ENCODE measurements around the gene ZNF804B.
"Not testable (repeated sequence)": the region's sequence is repeated elsewhere in the genome, so short reads cannot be mapped to it uniquely, and the experiment has no call there.

Gene ZNF804B

DNA sequence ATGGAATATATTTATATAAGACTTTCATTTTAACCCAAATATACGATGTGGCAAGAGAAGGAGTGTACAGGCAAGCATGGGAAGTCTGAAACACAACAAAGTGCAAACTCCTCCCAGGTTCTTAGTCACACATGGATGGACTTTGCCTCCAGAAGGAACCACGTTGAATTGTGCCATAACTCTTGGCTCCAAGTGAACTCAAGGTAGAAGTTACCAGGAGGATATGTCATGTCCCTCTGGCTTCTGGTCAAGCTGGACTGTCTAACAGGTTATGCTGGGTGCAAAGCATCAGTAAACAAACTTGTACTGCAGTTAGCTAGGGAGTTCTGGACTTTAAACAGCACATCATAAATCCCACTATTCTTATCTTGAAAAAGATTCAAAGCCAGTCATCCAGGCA lies 364.4 kb downstream of the ZNF804B start:
- Mint-ChIP-seq H3K27ac (no peak overlapping the region), H3K4me1 (ENCODE audit: low read depth) (no peaks in the 10 kb centered on the region), H3K27me3 (no peaks in the 10 kb centered on the region), H3K4me3 (no peak overlapping the region), H3K9me3 (peaks cover 8% of the 10 kb centered on the region), H3K36me3 (ENCODE audit: low read depth) (no peaks in the 10 kb centered on the region)
- intact Hi-C loops (cut with micrococcal nuclease): no loop called here

DNA sequence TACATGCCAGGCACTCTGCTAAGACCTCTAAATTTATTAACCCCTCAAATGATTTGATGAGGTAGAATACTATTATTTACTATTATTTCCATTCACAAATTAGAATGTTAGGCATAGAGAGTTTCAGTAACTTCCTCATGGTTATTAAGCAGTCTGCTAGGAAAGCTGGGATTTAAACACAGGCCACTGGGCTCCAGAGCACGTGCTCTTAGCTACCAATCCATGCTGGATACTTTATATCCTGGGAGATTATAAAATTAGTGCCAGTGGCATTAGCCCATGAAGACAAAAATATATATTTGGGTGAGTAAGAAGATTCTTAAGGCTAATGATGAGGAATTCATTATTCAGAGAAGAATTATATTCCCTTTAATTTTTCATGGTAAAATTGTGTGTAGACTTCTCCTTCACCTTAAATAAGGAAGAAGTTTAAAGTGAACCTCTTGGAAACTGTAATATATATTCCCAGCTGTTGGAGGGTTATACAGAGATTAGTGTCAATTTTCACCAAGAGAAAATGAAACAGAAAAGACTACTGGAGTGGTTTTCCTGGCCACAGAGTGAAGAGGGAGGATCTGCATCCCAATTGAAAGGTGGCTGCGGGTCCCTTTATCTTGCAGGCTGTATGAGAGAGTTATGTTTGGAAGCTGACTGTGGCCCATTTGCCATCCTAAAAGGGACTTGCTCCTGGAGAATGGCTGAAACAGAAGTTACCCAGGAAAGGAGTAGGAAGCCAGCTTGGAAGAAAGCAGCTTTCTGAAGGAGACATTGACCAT lies 370.3 kb downstream of the ZNF804B start:
- Mint-ChIP-seq H3K27me3 (no peaks in the 10 kb centered on the region), H3K27ac (no peak overlapping the region), H3K4me1 (ENCODE audit: low read depth) (no peaks in the 10 kb centered on the region), H3K9me3 (no peaks in the 10 kb centered on the region), H3K4me3 (no peak overlapping the region), H3K36me3 (ENCODE audit: low read depth) (no peaks in the 10 kb centered on the region)
- intact Hi-C loops (cut with micrococcal nuclease): no loop called here

DNA sequence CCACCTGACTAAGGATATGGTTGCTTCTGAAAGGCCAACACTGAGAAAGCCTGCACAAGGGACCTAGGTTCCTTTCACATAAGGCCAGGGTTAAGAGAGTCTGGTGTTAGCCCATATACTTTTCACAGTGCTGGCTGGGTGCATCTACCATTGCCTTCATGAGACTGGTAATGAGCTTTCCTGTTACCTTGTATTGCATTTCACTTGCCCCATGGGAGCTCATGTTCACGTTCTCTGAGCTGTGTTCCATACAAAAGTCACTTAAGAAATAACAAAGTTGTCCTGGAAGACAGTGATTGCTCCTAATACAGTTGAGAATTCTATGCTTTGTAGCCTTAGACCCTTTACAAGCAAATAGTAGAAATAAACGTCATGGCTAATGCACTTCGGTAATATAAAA lies 373.9 kb downstream of the ZNF804B start:
- H3K4me3 Mint-ChIP-seq: no peak overlapping the region
- H3K36me3 Mint-ChIP-seq (ENCODE audit: low read depth): no peaks in the 10 kb centered on the region
- peaks cover 20% of the 10 kb centered on the region for H3K9me3 Mint-ChIP-seq
- no peaks in the 10 kb centered on the region for H3K4me1 Mint-ChIP-seq (ENCODE audit: low read depth)
- intact Hi-C loops (cut with micrococcal nuclease): no loop called here
- no peak overlapping the region for H3K27ac Mint-ChIP-seq
- no peaks in the 10 kb centered on the region for H3K27me3 Mint-ChIP-seq

DNA sequence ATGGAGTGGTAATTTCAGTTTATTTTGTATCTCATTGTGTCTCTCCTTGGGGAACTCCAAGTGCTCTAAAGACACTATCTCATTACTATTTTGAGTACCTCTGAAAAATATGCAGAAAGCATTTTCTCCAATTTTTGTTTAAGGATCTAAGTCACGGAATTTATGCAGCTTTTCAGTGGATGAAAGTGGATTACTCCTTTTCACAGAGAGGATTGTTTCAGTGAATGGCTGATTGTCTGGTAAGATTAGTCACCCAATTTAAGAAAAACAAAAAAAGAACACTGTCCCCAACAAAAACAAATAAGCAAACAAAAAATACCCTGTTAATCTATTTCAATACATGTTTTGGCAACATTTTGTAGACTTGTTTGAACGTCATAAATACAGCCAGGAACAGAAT lies 374.3 kb downstream of the ZNF804B start:
- Mint-ChIP-seq H3K4me3 (no peak overlapping the region), H3K36me3 (ENCODE audit: low read depth) (no peaks in the 10 kb centered on the region), H3K27me3 (no peaks in the 10 kb centered on the region), H3K9me3 (peaks cover 25% of the 10 kb centered on the region), H3K27ac (no peak overlapping the region), H3K4me1 (ENCODE audit: low read depth) (no peaks in the 10 kb centered on the region)
- intact Hi-C loops (cut with micrococcal nuclease): no loop called here

DNA sequence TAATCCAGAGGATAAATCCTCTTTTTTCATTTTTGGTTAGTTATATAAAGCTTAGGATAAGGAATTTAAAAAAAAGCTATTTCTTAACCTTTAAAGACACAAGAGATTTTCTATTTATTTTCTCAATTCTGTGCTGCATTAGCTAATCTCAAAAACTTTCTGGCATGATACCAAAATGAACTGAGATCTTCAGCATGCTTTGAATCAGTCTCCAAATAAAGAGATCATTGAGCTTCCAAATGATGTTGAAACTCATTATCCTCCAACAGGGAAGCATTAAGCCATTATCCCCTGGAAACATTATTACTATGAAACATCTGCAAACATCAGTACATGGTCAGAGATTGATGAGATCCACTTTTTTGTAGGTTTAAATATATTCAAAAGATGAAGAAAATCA lies 386.3 kb downstream of the ZNF804B start:
- no peak overlapping the region for H3K4me3 Mint-ChIP-seq
- no peaks in the 10 kb centered on the region for H3K36me3 Mint-ChIP-seq (ENCODE audit: low read depth)
- H3K4me1 Mint-ChIP-seq (ENCODE audit: low read depth): no peaks in the 10 kb centered on the region
- intact Hi-C loops (cut with micrococcal nuclease): no loop called here
- no peaks in the 10 kb centered on the region for H3K27me3 Mint-ChIP-seq
- H3K27ac Mint-ChIP-seq: no peak overlapping the region
- no peaks in the 10 kb centered on the region for H3K9me3 Mint-ChIP-seq

DNA sequence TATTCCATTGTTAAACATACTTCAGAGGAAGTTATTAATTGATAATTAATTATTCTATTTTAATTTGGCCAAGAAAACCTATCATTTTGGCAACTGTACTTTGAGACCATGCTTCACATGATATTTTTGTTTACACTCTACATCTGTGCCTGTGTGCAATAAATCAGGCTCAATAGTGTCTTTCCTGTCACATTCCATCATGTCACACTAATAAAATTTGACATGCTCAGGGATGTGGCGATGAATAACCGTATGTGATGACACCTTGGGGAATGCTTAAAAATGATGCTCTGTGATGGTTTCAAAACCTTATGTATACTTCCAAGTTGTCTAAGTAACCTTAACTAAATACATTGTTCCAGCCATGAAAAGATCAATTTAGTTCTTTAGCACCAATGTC lies 400.6 kb downstream of the ZNF804B start:
- intact Hi-C loops (cut with micrococcal nuclease): no loop called here
- Mint-ChIP-seq H3K4me1 (ENCODE audit: low read depth) (no peaks in the 10 kb centered on the region), H3K4me3 (no peak overlapping the region), H3K9me3 (no peaks in the 10 kb centered on the region), H3K27ac (no peak overlapping the region), H3K27me3 (no peaks in the 10 kb centered on the region), H3K36me3 (ENCODE audit: low read depth) (no peaks in the 10 kb centered on the region)

DNA sequence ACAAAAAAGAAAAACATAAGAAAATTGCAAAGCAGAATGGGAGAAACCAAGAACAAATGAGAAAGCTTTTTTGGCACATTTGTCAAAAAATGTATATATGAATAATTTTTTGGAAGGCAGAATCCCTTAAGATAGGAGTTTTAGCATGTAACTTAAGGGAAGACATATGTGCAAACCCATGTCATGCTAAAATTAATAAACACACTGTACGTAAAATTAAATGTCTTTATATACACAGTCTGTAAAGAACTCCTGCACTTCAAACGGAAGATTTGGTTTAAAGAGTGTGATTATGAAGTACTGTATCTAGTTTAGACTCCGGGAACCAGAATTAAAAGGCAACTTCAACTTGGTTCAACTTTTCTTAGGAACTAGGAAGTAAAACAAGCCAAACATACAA lies 405.9 kb downstream of the ZNF804B start:
- Mint-ChIP-seq H3K4me1 (ENCODE audit: low read depth) (no peaks in the 10 kb centered on the region), H3K36me3 (ENCODE audit: low read depth) (no peaks in the 10 kb centered on the region), H3K27me3 (no peaks in the 10 kb centered on the region), H3K27ac (no peak overlapping the region), H3K4me3 (no peak overlapping the region), H3K9me3 (no peaks in the 10 kb centered on the region)
- intact Hi-C loops (cut with micrococcal nuclease): no loop called here

DNA sequence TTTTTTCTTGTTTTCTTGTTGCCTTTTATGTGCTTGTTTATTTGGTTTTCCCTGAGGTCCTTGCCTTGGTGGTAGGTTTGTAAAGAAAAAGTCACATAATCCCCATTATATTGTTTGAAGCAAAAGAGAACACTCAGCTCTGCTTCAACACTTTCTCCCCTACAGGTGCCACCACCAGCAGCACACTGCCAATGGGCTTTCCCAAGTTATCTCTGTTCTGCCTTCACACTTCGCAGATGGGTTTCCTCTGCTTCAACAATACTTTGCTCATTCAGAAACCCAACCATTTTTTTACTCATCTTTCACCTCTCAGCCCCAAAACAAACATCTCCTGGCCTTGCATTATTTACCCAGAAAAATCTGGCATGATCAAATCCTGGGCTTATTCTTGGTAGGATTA lies 411.1 kb downstream of the ZNF804B start:
- Mint-ChIP-seq H3K4me3 (no peak overlapping the region), H3K36me3 (ENCODE audit: low read depth) (no peaks in the 10 kb centered on the region), H3K4me1 (ENCODE audit: low read depth) (no peaks in the 10 kb centered on the region), H3K27ac (no peak overlapping the region), H3K27me3 (no peaks in the 10 kb centered on the region), H3K9me3 (peaks cover 20% of the 10 kb centered on the region)
- intact Hi-C loops (cut with micrococcal nuclease): no loop called here

DNA sequence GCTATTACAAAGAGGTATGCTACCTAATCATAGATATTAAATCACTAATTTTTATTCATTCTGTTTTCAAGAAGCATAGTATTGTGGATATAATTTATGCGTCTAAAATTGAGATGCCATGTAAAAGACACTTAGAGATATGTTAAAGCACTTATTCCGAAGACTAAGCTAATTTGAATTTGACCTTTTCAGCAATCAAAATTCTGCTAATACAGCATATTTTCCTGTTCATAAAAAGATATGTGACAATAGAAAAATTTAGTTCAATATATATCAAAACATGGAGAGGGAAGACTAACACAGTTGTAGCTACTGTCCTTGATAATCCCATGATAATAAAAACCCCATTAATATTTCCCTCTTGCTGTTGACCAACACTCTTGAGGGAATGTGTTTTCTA lies 422.6 kb downstream of the ZNF804B start:
- intact Hi-C loops (cut with micrococcal nuclease): no loop called here
- no peak overlapping the region for H3K4me3 Mint-ChIP-seq
- H3K9me3 Mint-ChIP-seq: peaks cover 20% of the 10 kb centered on the region
- H3K36me3 Mint-ChIP-seq (ENCODE audit: low read depth): no peaks in the 10 kb centered on the region
- H3K27me3 Mint-ChIP-seq: no peaks in the 10 kb centered on the region
- no peaks in the 10 kb centered on the region for H3K4me1 Mint-ChIP-seq (ENCODE audit: low read depth)
- H3K27ac Mint-ChIP-seq: no peak overlapping the region

DNA sequence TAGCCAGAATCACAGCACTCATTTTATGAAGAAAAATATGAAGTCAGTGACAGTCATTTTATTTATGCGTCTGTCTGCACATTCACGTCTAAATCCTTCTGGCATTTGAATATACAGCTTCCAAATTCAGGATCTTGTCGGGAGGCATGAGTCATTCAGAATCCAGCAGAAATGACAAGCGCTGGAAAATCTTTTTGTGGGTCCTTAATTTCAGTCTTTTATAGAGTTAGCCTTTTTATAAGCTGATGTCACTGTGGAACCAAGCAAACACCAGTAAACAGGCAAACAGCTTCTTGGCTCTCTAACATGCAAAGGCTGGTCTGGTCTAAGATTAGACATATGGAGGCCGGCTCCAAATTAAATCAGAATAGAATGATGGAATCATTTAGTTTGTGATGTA lies 424.2 kb downstream of the ZNF804B start:
- Mint-ChIP-seq H3K4me3 (no peak overlapping the region), H3K9me3 (peaks cover 20% of the 10 kb centered on the region), H3K27ac (no peak overlapping the region), H3K4me1 (ENCODE audit: low read depth) (no peaks in the 10 kb centered on the region), H3K36me3 (ENCODE audit: low read depth) (no peaks in the 10 kb centered on the region), H3K27me3 (no peaks in the 10 kb centered on the region)
- intact Hi-C loops (cut with micrococcal nuclease): no loop called here

DNA sequence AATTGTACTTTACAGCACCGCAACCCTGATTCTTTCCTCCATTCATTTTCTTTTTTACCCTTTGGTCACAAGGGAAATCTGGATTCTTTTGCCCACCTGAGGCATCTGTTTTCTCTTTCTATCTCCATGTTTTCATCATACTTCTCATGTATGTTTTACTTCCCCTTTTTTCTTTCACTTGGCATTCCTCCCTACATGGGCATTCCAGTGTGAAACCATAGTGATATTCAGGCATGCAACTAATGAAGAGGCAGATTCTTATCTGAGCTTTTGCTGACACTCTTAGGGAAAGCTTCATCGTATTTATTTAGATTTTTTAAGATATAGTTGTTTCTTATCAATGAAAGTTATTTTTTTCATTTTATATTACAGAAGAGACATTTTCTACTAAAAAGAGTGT lies 441.3 kb downstream of the ZNF804B start:
- Mint-ChIP-seq H3K9me3 (peaks cover 11% of the 10 kb centered on the region), H3K27me3 (no peaks in the 10 kb centered on the region), H3K27ac (no peak overlapping the region), H3K4me3 (no peak overlapping the region), H3K36me3 (ENCODE audit: low read depth) (no peaks in the 10 kb centered on the region), H3K4me1 (ENCODE audit: low read depth) (no peaks in the 10 kb centered on the region)
- intact Hi-C loops (cut with micrococcal nuclease): no loop called here

DNA sequence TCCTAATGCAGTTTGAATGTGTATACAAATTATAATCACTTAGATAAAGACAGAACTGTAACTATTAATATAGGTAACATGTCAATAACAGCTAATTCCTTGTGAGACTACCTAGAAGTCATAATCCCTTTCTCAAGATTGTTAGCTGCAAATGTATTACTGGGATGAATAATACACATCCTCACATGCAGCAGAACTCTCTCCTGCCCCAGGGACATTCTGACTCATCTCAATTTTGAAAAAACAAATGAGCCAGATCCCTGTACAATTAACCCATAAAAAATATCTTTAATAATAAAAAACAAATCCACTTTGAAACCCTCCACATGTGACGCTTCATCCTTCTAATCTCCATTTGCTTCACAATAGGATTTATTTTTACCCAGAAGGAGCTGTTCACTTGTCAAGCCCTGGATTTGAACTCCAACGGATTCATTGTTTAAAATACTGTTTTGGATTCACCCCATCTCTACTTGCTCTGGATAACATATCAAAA lies 464.4 kb downstream of the ZNF804B start:
- H3K9me3 Mint-ChIP-seq: peaks cover 57% of the 10 kb centered on the region
- no peaks in the 10 kb centered on the region for H3K27me3 Mint-ChIP-seq

DNA sequence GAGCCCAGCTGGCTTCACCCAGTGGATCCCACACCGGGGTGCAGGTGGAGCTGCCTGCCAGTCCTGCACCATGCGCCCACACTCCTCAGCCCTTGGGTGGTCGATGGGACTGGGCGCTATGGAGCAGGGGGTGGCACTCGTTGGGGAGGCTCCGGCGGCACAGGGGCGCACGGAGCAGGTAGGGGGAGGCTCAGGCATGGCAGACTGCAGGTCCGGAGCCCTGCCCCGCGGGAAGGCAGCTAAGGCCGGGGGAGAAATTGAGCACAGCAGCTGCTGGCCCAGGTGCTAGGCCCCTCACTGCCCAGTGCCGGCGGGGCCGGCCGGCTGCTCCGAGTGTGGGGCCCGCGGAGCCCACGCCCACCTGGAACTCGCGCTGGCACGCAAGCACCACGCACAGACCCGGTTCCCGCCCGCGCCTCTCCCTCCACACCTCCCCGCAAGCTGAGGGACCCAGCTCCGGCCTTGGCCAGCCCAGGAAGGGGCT lies 469.2 kb downstream of the ZNF804B start:
- H3K36me3 Mint-ChIP-seq (ENCODE audit: low read depth); H3K27me3 Mint-ChIP-seq; H3K27ac Mint-ChIP-seq; H3K4me1 Mint-ChIP-seq (ENCODE audit: low read depth); H3K4me3 Mint-ChIP-seq; intact Hi-C loops (cut with micrococcal nuclease): not testable (repeated sequence)
- peaks cover 53% of the 10 kb centered on the region for H3K9me3 Mint-ChIP-seq

More for the DNA sequence above, 464.4 kb downstream of the ZNF804B start:
- no peaks in the 10 kb centered on the region for H3K4me1 Mint-ChIP-seq (ENCODE audit: low read depth)
- no peak overlapping the region for H3K27ac Mint-ChIP-seq
- intact Hi-C loops (cut with micrococcal nuclease): no loop called here
- H3K36me3 Mint-ChIP-seq (ENCODE audit: low read depth): no peaks in the 10 kb centered on the region
- H3K4me3 Mint-ChIP-seq: no peak overlapping the region

DNA sequence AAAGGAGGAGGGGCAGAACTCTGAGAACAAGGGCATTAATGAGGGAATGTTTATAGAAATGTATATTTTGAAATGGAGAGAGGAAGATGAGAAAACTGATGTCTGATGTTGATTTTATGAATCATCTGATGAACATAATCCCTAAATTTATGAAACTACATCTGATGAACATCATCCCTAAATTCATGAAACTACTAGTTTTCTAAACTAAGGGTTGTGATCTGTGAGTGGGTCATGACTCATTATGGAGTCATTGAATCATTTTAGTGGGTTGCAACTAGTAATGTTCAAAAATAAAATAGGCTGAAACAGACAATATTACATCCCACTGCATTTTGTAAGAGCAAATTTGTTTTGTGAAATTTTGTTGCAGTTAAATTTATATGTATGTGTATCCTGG lies 478.7 kb downstream of the ZNF804B start:
- Mint-ChIP-seq H3K27ac (no peak overlapping the region), H3K4me1 (ENCODE audit: low read depth) (no peaks in the 10 kb centered on the region), H3K9me3 (peaks cover 11% of the 10 kb centered on the region), H3K4me3 (no peak overlapping the region), H3K36me3 (ENCODE audit: low read depth) (no peaks in the 10 kb centered on the region), H3K27me3 (no peaks in the 10 kb centered on the region)
- intact Hi-C loops (cut with micrococcal nuclease): no loop called here

DNA sequence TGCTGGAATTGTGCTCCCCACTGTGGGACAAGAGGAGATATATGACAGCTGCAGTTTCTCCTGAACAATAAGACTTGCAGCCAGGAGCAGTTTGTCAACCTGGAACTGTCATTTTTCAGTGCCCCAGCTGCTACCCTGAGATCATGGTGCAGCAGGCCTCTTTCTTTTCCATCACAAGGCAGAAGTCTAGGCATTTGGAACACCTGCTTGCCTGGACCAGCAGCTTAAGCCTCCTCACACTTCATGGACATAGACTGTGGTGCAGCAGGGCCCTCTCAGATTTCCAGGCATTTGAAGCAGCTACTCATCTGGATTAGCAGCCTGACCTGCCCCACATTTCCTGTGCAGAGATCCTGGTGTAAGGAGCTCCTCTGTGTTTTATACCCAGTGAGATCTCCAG lies 486.7 kb downstream of the ZNF804B start:
- H3K4me1 Mint-ChIP-seq (ENCODE audit: low read depth): no peaks in the 10 kb centered on the region
- no peak overlapping the region for H3K27ac Mint-ChIP-seq
- H3K27me3 Mint-ChIP-seq: no peaks in the 10 kb centered on the region
- no peaks in the 10 kb centered on the region for H3K36me3 Mint-ChIP-seq (ENCODE audit: low read depth)
- H3K9me3 Mint-ChIP-seq: peaks cover 13% of the 10 kb centered on the region
- intact Hi-C loops (cut with micrococcal nuclease): no loop called here
- H3K4me3 Mint-ChIP-seq: no peak overlapping the region
